HL-60 (cell line): ENCODE results near the gene STARD7.
A peak's percentile ranks its signal among the peaks of the same experiment; 100 is the strongest.

ENCODE experiments used
- DNase-seq, 2 experiments: peaks; one replicate each; pipeline ENCODE4 v3.0.0-alpha.2; 2010 to 2020; ENCODE audit warnings: low read depth in 1 of 2, low spot score in 1 of 2
- H3K27ac ChIP-seq: fragments of 250-450 bp; sonication (Bioruptor Pico); replicated peaks from 2 replicates; pipeline ENCODE4 v1.5.1; 2020; ENCODE audit warnings: mild to moderate bottlenecking, moderate library complexity
- H3K27me3 ChIP-seq: fragments of 250-450 bp; sonication (Bioruptor Pico); 2 replicates; pipeline ENCODE4 v1.5.1; 2021; ENCODE audit warnings: mild to moderate bottlenecking, moderate library complexity; ENCODE audit not compliant: insufficient read depth, poor library complexity, severe bottlenecking
- H3K4me3 ChIP-seq: replicated peaks from 2 replicates; pipeline ENCODE4 v1.5.1; 2011; ENCODE audit warnings: mild to moderate bottlenecking, control low read depth, low read length; ENCODE audit not compliant: insufficient read depth
- GABPA ChIP-seq: IDR thresholded peaks from 2 replicates; pipeline ENCODE4 v1.6.1; 2012; ENCODE audit warnings: low read depth
- POLR2AphosphoS5 ChIP-seq: IDR thresholded peaks from 2 replicates; pipeline ENCODE4 v1.6.1; 2012; ENCODE audit warnings: low read depth
- SPI1 ChIP-seq: IDR thresholded peaks from 2 replicates; pipeline ENCODE4 v1.6.1; 2012; ENCODE audit warnings: low read depth, mild to moderate bottlenecking, borderline replicate concordance
- TF ChIP-seq, protein P1 (sequence below): IDR thresholded peaks from 2 replicates; pipeline ENCODE4 v1.6.1; 2012; ENCODE audit warnings: low read depth; ENCODE audit not compliant: insufficient replicate concordance
- TF ChIP-seq, protein P2 (sequence below): IDR thresholded peaks from one replicate; pipeline ENCODE4 v1.5.1; 2011; ENCODE audit warnings: low read length, control low read depth, inconsistent platforms; ENCODE audit not compliant: insufficient read depth

Gene STARD7

DNA sequence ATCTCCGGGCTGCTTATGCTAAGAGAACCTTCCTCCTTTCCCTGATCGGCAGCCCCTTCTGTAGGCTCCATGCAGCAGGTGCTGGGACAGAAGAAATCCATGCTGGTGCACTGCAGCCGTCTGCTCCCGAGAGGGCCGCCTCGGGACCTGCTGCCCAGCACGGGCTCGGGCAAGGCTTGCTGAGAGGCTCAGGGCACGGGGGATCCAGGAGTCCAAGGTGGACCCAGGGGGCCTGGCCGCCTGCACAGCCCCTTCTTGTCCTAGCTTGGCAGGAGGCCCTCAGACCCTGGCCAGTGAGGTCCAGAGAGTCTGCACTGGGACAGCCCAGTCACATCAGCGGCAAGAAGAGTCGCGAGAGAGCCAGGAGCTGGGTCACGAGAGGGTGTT, 50.1 kb downstream of the STARD7 start:
- Histone ChIP-seq H3K27ac (no peak overlapping the region), H3K4me3 (no peak overlapping the region), H3K27me3 (no peaks in the 10 kb centered on the region)
- no peak for DNase-seq
- no peak for TF ChIP-seq POLR2AphosphoS5
- no peak for TF ChIP-seq GABPA
- TF ChIP-seq, protein P1, sequence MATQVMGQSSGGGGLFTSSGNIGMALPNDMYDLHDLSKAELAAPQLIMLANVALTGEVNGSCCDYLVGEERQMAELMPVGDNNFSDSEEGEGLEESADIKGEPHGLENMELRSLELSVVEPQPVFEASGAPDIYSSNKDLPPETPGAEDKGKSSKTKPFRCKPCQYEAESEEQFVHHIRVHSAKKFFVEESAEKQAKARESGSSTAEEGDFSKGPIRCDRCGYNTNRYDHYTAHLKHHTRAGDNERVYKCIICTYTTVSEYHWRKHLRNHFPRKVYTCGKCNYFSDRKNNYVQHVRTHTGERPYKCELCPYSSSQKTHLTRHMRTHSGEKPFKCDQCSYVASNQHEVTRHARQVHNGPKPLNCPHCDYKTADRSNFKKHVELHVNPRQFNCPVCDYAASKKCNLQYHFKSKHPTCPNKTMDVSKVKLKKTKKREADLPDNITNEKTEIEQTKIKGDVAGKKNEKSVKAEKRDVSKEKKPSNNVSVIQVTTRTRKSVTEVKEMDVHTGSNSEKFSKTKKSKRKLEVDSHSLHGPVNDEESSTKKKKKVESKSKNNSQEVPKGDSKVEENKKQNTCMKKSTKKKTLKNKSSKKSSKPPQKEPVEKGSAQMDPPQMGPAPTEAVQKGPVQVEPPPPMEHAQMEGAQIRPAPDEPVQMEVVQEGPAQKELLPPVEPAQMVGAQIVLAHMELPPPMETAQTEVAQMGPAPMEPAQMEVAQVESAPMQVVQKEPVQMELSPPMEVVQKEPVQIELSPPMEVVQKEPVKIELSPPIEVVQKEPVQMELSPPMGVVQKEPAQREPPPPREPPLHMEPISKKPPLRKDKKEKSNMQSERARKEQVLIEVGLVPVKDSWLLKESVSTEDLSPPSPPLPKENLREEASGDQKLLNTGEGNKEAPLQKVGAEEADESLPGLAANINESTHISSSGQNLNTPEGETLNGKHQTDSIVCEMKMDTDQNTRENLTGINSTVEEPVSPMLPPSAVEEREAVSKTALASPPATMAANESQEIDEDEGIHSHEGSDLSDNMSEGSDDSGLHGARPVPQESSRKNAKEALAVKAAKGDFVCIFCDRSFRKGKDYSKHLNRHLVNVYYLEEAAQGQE: no peak
- TF ChIP-seq, protein P2, sequence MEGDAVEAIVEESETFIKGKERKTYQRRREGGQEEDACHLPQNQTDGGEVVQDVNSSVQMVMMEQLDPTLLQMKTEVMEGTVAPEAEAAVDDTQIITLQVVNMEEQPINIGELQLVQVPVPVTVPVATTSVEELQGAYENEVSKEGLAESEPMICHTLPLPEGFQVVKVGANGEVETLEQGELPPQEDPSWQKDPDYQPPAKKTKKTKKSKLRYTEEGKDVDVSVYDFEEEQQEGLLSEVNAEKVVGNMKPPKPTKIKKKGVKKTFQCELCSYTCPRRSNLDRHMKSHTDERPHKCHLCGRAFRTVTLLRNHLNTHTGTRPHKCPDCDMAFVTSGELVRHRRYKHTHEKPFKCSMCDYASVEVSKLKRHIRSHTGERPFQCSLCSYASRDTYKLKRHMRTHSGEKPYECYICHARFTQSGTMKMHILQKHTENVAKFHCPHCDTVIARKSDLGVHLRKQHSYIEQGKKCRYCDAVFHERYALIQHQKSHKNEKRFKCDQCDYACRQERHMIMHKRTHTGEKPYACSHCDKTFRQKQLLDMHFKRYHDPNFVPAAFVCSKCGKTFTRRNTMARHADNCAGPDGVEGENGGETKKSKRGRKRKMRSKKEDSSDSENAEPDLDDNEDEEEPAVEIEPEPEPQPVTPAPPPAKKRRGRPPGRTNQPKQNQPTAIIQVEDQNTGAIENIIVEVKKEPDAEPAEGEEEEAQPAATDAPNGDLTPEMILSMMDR: no peak
- no peak for TF ChIP-seq SPI1

DNA sequence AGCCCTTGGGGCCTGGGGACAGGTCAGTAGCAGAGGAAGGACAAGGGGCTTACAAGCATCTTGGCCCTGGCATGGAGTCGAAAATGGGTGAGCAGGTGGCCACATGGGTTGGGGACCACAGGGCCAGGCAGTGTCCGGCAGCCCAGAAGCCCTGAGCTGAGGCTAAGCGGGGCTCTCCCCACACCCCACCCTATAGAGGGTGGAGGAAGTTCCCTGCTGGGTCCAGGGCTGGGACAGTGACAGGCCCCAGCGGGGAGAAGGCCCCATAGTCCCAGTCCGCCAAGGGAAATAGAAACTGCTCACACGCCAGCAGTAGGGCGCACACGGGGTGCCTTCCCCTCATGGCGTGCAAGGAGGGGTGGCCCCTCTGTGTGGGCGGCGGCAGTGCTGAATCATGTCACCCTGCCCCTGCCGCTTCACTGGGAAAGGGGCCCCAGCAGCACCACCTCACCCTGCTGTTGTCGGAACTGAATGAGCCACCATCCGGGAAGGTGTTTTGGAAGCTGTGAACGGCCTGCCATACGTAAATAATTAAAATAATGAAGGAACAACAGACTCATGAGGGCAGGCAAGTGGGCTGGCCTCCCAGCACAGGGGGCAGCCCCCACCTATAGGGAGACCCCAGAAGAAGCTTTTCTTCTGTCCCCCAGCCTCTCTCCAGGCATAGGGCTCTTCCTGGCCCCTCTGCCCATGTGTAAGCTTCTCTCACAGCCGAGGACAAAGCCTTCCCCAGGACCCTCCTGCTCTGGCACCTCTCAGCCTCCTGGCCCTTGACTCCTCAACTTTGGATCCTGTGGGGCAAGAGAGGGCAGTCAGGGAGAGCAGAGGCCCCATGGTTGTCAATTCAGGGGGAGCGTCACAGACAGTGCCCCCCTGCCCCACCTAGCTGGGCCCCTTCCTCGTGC, 50.7 kb downstream of the STARD7 start:
- TF ChIP-seq POLR2AphosphoS5: no peak
- TF ChIP-seq, protein P2: no peak
- TF ChIP-seq SPI1: no peak
- TF ChIP-seq GABPA: no peak
- TF ChIP-seq, protein P1: no peak
- H3K4me3 ChIP-seq: no peak overlapping the region

DNA sequence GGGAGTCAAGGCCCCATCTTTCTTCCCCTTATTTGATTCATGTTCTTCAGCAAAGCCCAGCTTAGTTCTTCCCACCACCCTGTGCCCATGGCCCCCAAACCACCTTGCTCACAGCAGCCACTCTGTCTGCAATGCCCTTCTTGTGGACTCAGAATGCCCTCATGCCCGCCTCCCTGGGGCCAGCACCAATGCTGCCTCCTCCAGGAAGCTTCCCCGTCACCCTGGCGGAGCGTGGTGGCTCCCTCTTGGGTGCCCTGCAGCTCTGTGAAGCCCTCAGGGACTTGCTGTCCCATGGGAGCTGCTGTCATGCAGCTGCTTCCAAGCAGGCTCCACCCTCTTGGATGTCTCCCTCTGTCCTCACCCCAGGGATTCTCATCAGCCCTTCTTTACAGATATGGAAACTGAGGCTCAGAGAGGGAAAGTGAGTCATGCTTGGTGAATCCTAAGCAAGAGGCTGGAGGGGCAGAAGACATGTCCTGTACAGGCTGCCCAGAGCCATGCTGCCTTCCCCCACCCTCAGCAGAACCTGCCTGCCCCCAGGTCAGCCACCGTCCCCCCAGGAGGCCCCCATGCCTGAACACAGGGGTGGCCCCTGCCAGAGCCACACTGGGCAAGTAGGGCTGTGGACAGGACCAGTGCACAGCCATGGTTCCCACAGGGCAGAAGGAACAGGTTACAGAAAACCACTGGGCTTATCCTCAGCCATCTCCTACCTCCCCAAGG, 51.5 kb downstream of the STARD7 start:
- Histone ChIP-seq H3K27ac (peak overlapping the region; percentile 32), H3K4me3 (no peak overlapping the region), H3K27me3 (no peaks in the 10 kb centered on the region)
- DNase-seq: no peak
- TF ChIP-seq POLR2AphosphoS5 (no peak), SPI1 (no peak), GABPA (no peak)
- TF ChIP-seq, protein P2: no peak
- TF ChIP-seq, protein P1: no peak

More for the DNA sequence above, 50.7 kb downstream of the STARD7 start:
- peak in 1 of 2 experiments; percentile 28 for DNase-seq
- peak overlapping the region; percentile 32 for H3K27ac ChIP-seq
- no peaks in the 10 kb centered on the region for H3K27me3 ChIP-seq
